Naive thymus-derived CD4-positive, alpha-beta T cell (primary cell): ENCODE measurements around the gene S100A14. TPM values are rescaled to one million over a fixed set of nuclear protein-coding genes. Genes with fewer than 3 reads are reported as not detected.

Experiments
- ATAC-seq: fragments of 150-1000 bp; cut with Tn5 transposase; 2 replicates; pipeline ENCODE4 v1.10.0; 2021; ENCODE audit warnings: mild to moderate bottlenecking, moderate library complexity
- CTCF ChIA-PET: fragments of 350-600 bp; sonication (Branson Sonifier 250); formaldehyde crosslinking; loops from one replicate; lab custom pipeline; 2021; ENCODE audit warnings: antibody characterized with exemption; lab: Charles Lee
- POLR2A ChIA-PET: fragments of 350-600 bp; sonication (Branson Sonifier 250); formaldehyde crosslinking; loops from one replicate; lab custom pipeline; 2021; ENCODE audit warnings: antibody characterized with exemption, inconsistent platforms; lab: Charles Lee
- DNase-seq, 9 donors: peaks; one replicate each; pipeline versions ENCODE4 v3.0.0 to v3.0.0-alpha.2; 2020 to 2022; ENCODE audit warnings: mixed read lengths in 1 of 9
- H3K27ac ChIP-seq: one replicate; pipeline ENCODE4 v1.7.0; 2013; ENCODE audit warnings: mild to moderate bottlenecking, low read depth, low read length, moderate library complexity
- H3K27me3 ChIP-seq, 2 donors: one replicate each; pipeline ENCODE4 v1.7.0; 2013; ENCODE audit warnings: low read length in 2 of 2, mild to moderate bottlenecking in 2 of 2, moderate library complexity in 2 of 2; ENCODE audit not compliant: control insufficient read depth in 2 of 2, insufficient read depth in 2 of 2
- H3K36me3 ChIP-seq, 3 experiments: 1 replicate in 2 of 3; 2 replicates in 1 of 3; pipeline ENCODE4 v1.7.0; 2013; ENCODE audit warnings: low read length in 3 of 3, mild to moderate bottlenecking in 3 of 3, moderate library complexity in 1 of 3; ENCODE audit not compliant: insufficient read depth in 3 of 3, control insufficient read depth in 2 of 3
- H3K4me1 ChIP-seq, 2 donors: one replicate each; pipeline ENCODE4 v1.7.0; 2013; ENCODE audit warnings: low read length in 2 of 2, mild to moderate bottlenecking in 2 of 2, moderate library complexity in 1 of 2; ENCODE audit not compliant: control insufficient read depth in 2 of 2, insufficient read depth in 2 of 2
- H3K4me3 ChIP-seq: 2 replicates; pipeline ENCODE4 v1.7.0; 2013; ENCODE audit warnings: mild to moderate bottlenecking, low read length
- H3K9me3 ChIP-seq, 3 experiments: 1 replicate in 2 of 3; 2 replicates in 1 of 3; pipeline ENCODE4 v1.7.0; 2013; ENCODE audit warnings: low read length in 3 of 3; ENCODE audit not compliant: control insufficient read depth in 2 of 3
- H3K27ac Mint-ChIP-seq, 9 donors: one replicate each; pipeline ENCODE4 v1.8.0; 2020 to 2022; ENCODE audit warnings: mixed read lengths in 9 of 9, mild to moderate bottlenecking in 8 of 9, moderate library complexity in 5 of 9, inconsistent platforms in 2 of 9
- H3K27me3 Mint-ChIP-seq, 5 donors: one replicate each; pipeline ENCODE4 v1.8.0; 2021 to 2022; ENCODE audit warnings: mixed read lengths in 5 of 5, mild to moderate bottlenecking in 1 of 5
- H3K36me3 Mint-ChIP-seq, 5 donors: one replicate each; pipeline ENCODE4 v1.8.0; 2020 to 2022; ENCODE audit warnings: mixed read lengths in 5 of 5, mild to moderate bottlenecking in 3 of 5, inconsistent platforms in 1 of 5
- H3K4me1 Mint-ChIP-seq, 7 donors: one replicate each; pipeline ENCODE4 v1.8.0; 2020 to 2022; ENCODE audit warnings: mixed read lengths in 7 of 7, mild to moderate bottlenecking in 3 of 7, inconsistent platforms in 1 of 7
- H3K4me3 Mint-ChIP-seq, 10 donors: one replicate each; pipeline ENCODE4 v1.8.0; 2020 to 2022; ENCODE audit warnings: mild to moderate bottlenecking in 10 of 10, mixed read lengths in 10 of 10, moderate library complexity in 6 of 10, inconsistent platforms in 2 of 10
- H3K9me3 Mint-ChIP-seq, 11 donors: one replicate each; pipeline ENCODE4 v1.8.0; 2020 to 2022; ENCODE audit warnings: mixed read lengths in 11 of 11, mild to moderate bottlenecking in 4 of 11, inconsistent platforms in 1 of 11, moderate library complexity in 1 of 11
- intact Hi-C, 2 donors: fragments of 100-400 bp; cut with micrococcal nuclease; formaldehyde crosslinking; loops; one replicate each; pipeline ENCODE4 v1.15.1; 2023
- polyA plus RNA-seq, 2 donors: library from polyadenylated mRNA; unstranded; fragments of 300-500 nt; fragmentation: Illumina TruSeq; gene quantifications; one replicate each; pipeline ENCODE4 v1.2.3, GENCODE V29; 2021
- total RNA-seq, 6 experiments: library from RNA in 5 of 6; stranded (reverse) in 5 of 6; gene quantifications; 1 replicate in 5 of 6; 2 replicates in 1 of 6; pipeline ENCODE4 v1.2.3 and lab custom pipeline; 2021 to 2026

S100A14 gene
- total RNA-seq (not detected), polyA plus RNA-seq (not detected), total RNA-seq (lab: John Stamatoyannopoulos, UW) (not detected)

GRCh38 chr1:153616144-153616916 is at the start of gene S100A14:
Gene S100A14 (minus strand): TSS chr1:153616325. CDS start chr1:153615858, 467 bp downstream.
- POLR2A ChIA-PET, result no interaction called here
- CTCF ChIA-PET, result interaction anchor here (1.0 to 1.5 kb wide), 3 partner anchors 102 to 108 kb away, joined by 3 to 4 read pairs (median 4); no protein-coding TSS in a partner anchor
- no peak for ATAC-seq
- Histone ChIP-seq H3K9me3 (no peaks in the 10 kb centered on the region), H3K4me1 (no peaks in the 10 kb centered on the region), H3K27me3 (no peaks in the 10 kb centered on the region), H3K4me3 (no peak within 1 kb of the TSS), H3K36me3 (no peaks in the 10 kb centered on the region), H3K27ac (no peak within 1 kb of the TSS)
- intact Hi-C loops, result loop anchor here in 1 of 2 donors (5.0 kb wide), 1 partner anchor 49 kb away; the partner anchor contains the start of gene S100A2
- DNase-seq, result no peak
- H3K9me3 Mint-ChIP-seq, result no peaks in the 10 kb centered on the region
- peaks cover 0 to 6% (median 0%) of the 10 kb centered on the region in 7 donors for H3K4me1 Mint-ChIP-seq
- no peak within 1 kb of the TSS for H3K4me3 Mint-ChIP-seq
- H3K27me3 Mint-ChIP-seq, result peaks cover 0 to 5% (median 0%) of the 10 kb centered on the region in 5 donors
- no peaks in the 10 kb centered on the region for H3K36me3 Mint-ChIP-seq
- no peak within 1 kb of the TSS for H3K27ac Mint-ChIP-seq

GRCh38 chr1:153663211-153663610 is 47.1 kb upstream of the S100A14 start:
- H3K4me1 Mint-ChIP-seq, result peaks cover 9 to 34% (median 25%) of the 10 kb centered on the region in 7 donors
- ChIA-PET POLR2A (interaction anchor here (1.0 to 1.1 kb wide), 3 partner anchors 8 to 25 kb away, joined by 3 to 6 read pairs (median 3); partner anchors contain the start of gene ILF2), CTCF (no interaction called here)
- H3K36me3 Mint-ChIP-seq, result peaks cover 20 to 49% (median 36%) of the 10 kb centered on the region in 5 donors
- H3K36me3 ChIP-seq, result peaks cover 58 to 82% (median 59%) of the 10 kb centered on the region in 3 experiments
- no peaks in the 10 kb centered on the region for H3K27me3 ChIP-seq
- no peak overlapping the region for H3K27ac ChIP-seq
- no peaks in the 10 kb centered on the region for H3K9me3 ChIP-seq
- intact Hi-C loops, result no loop called here
- H3K4me1 ChIP-seq, result peaks cover 11 to 15% of the 10 kb centered on the region in 2 donors
- no peak overlapping the region for H3K4me3 ChIP-seq
- DNase-seq, result no peak
- H3K4me3 Mint-ChIP-seq, result no peak overlapping the region
- no peaks in the 10 kb centered on the region for H3K9me3 Mint-ChIP-seq
- no peak overlapping the region for H3K27ac Mint-ChIP-seq
- ATAC-seq, result no peak
- H3K27me3 Mint-ChIP-seq, result no peaks in the 10 kb centered on the region

- H3K9me3 ChIP-seq, result no peaks in the 10 kb centered on the region
- H3K27me3 ChIP-seq, result no peaks in the 10 kb centered on the region
- no peak overlapping the region for H3K4me3 ChIP-seq
- Mint-ChIP-seq H3K4me1 (peaks cover 8 to 26% (median 17%) of the 10 kb centered on the region in 7 donors), H3K27ac (peak overlapping the region in 3 of 9 donors; percentile 25 to 41 (median 38)), H3K9me3 (no peaks in the 10 kb centered on the region), H3K4me3 (no peak overlapping the region), H3K27me3 (no peaks in the 10 kb centered on the region), H3K36me3 (peaks cover 14 to 39% (median 27%) of the 10 kb centered on the region in 5 donors)
- ChIA-PET CTCF (no interaction called here), POLR2A (interaction anchor here (1.0 to 1.1 kb wide), 2 partner anchors 9 to 24 kb away, joined by 3 to 6 read pairs; partner anchors contain the start of gene ILF2)
- intact Hi-C loops, result no loop called here
- ATAC-seq (no peak), DNase-seq (no peak)
- peaks cover 9 to 13% of the 10 kb centered on the region in 2 donors for H3K4me1 ChIP-seq
- no peak overlapping the region for H3K27ac ChIP-seq
- peaks cover 49 to 73% (median 50%) of the 10 kb centered on the region in 3 experiments for H3K36me3 ChIP-seq
These were observed 46.1 kb upstream of the S100A14 start for GRCh38 chr1:153662269-153662668.

GRCh38 chr1:153661111-153661708 is 45.1 kb upstream of the S100A14 start:
- Histone ChIP-seq H3K36me3 (peaks cover 41 to 62% (median 47%) of the 10 kb centered on the region in 3 experiments), H3K9me3 (no peaks in the 10 kb centered on the region), H3K27me3 (no peaks in the 10 kb centered on the region), H3K27ac (peak overlapping the region; percentile 4), H3K4me3 (no peak overlapping the region), H3K4me1 (peaks cover 9 to 13% of the 10 kb centered on the region in 2 donors)
- ChIA-PET POLR2A (interaction anchor here (0.6 to 4.2 kb wide), 4 partner anchors 9 to 28 kb away, joined by 5 to 38 read pairs (median 6); partner anchors contain the start of gene ILF2), CTCF (no interaction called here)
- H3K36me3 Mint-ChIP-seq, result peaks cover 14 to 36% (median 26%) of the 10 kb centered on the region in 5 donors
- no peak for DNase-seq
- peaks cover 8 to 26% (median 17%) of the 10 kb centered on the region in 7 donors for H3K4me1 Mint-ChIP-seq
- peak overlapping the region in 7 of 9 donors; percentile 23 to 72 (median 45) for H3K27ac Mint-ChIP-seq
- intact Hi-C loops, result no loop called here
- no peak for ATAC-seq
- H3K4me3 Mint-ChIP-seq, result peak overlapping the region in 7 of 10 donors; percentile 12 to 67 (median 36)
- no peaks in the 10 kb centered on the region for H3K27me3 Mint-ChIP-seq
- no peaks in the 10 kb centered on the region for H3K9me3 Mint-ChIP-seq

GRCh38 chr1:153659656-153660055 is 43.5 kb upstream of the S100A14 start:
- Histone ChIP-seq H3K27ac (peak overlapping the region; percentile 90), H3K9me3 (no peaks in the 10 kb centered on the region), H3K4me3 (peak overlapping the region; percentile 93), H3K36me3 (peaks cover 26 to 47% (median 33%) of the 10 kb centered on the region in 3 experiments), H3K27me3 (no peaks in the 10 kb centered on the region), H3K4me1 (peaks cover 9 to 13% of the 10 kb centered on the region in 2 donors)
- Mint-ChIP-seq H3K4me1 (peaks cover 8 to 26% (median 14%) of the 10 kb centered on the region in 7 donors), H3K27ac (peak overlapping the region; percentile 90 to 98 (median 91)), H3K36me3 (peaks cover 10 to 23% (median 15%) of the 10 kb centered on the region in 5 donors), H3K27me3 (no peaks in the 10 kb centered on the region), H3K9me3 (no peaks in the 10 kb centered on the region), H3K4me3 (peak overlapping the region; percentile 91 to 97 (median 94))
- intact Hi-C loops, result loop anchor here in 1 of 2 donors (2.0 to 5.0 kb wide), 2 partner anchors 122 to 561 kb away; partner anchors contain the start of genes S100A6 and UBAP2L
- ATAC-seq, result no peak
- no peak for DNase-seq
- ChIA-PET POLR2A (interaction anchor here (0.6 to 4.2 kb wide), 11 partner anchors 8 to 1749 kb away, joined by 3 to 38 read pairs (median 4); partner anchors contain the start of genes CHTOP, ILF2 and INTS3), CTCF (no interaction called here)

- Mint-ChIP-seq H3K9me3 (no peaks in the 10 kb centered on the region), H3K27ac (peak overlapping the region; percentile 90 to 98 (median 91)), H3K4me1 (peaks cover 8 to 26% (median 14%) of the 10 kb centered on the region in 7 donors), H3K36me3 (peaks cover 10 to 20% (median 13%) of the 10 kb centered on the region in 5 donors), H3K27me3 (no peaks in the 10 kb centered on the region), H3K4me3 (peak overlapping the region; percentile 91 to 97 (median 94))
- Histone ChIP-seq H3K4me3 (peak overlapping the region; percentile 93), H3K27me3 (no peaks in the 10 kb centered on the region), H3K9me3 (no peaks in the 10 kb centered on the region), H3K27ac (peak overlapping the region; percentile 90), H3K4me1 (peaks cover 9 to 13% of the 10 kb centered on the region in 2 donors), H3K36me3 (peaks cover 21 to 42% (median 28%) of the 10 kb centered on the region in 3 experiments)
- ATAC-seq (no peak), DNase-seq (no peak)
- ChIA-PET CTCF (interaction anchor here (0.5 to 0.8 kb wide), 2 partner anchors 13 to 26 kb away, joined by 3 to 4 read pairs; no protein-coding TSS in a partner anchor), POLR2A (interaction anchor here (0.8 to 4.2 kb wide), 12 partner anchors 8 to 308 kb away, joined by 3 to 38 read pairs (median 6); partner anchors contain the start of genes CHTOP, ILF2 and INTS3)
- intact Hi-C loops, result loop anchor here in 1 of 2 donors (2.0 to 5.0 kb wide), 2 partner anchors 122 to 562 kb away; partner anchors contain the start of genes S100A6 and UBAP2L
These were observed 43.0 kb upstream of the S100A14 start for GRCh38 chr1:153659175-153659534.
